Endodermal cell (in vitro differentiated cells): ENCODE data around the gene HESX1. TPM values are rescaled to one million over a fixed set of nuclear protein-coding genes. Genes with fewer than 3 reads are reported as not detected.

Experiments
- DNase-seq: peaks from one replicate; pipeline ENCODE4 v3.0.0-alpha.2; 2017
- H3K27ac ChIP-seq: 2 replicates; pipeline ENCODE4 v1.5.1; 2013; ENCODE audit warnings: mild to moderate bottlenecking, low read depth, low read length, moderate library complexity
- H3K27me3 ChIP-seq: 2 replicates; pipeline ENCODE4 v1.6.1; 2013; ENCODE audit warnings: mild to moderate bottlenecking, low read length, moderate library complexity; ENCODE audit not compliant: insufficient read depth, control insufficient read depth, poor library complexity, severe bottlenecking
- H3K36me3 ChIP-seq: 2 replicates; pipeline ENCODE4 v1.7.0; 2013; ENCODE audit warnings: mild to moderate bottlenecking, low read length, moderate library complexity; ENCODE audit not compliant: control insufficient read depth, insufficient read depth
- H3K4me1 ChIP-seq: one replicate; pipeline ENCODE4 v1.7.0; 2013; ENCODE audit warnings: low read length; ENCODE audit not compliant: control insufficient read depth, insufficient read depth
- H3K4me3 ChIP-seq: 2 replicates; pipeline ENCODE4 v1.5.1; 2013; ENCODE audit warnings: mild to moderate bottlenecking, low read length, moderate library complexity
- H3K9ac ChIP-seq: 2 replicates; pipeline ENCODE4 v1.6.1; 2013; ENCODE audit warnings: mild to moderate bottlenecking, low read length, moderate library complexity; ENCODE audit not compliant: poor library complexity, severe bottlenecking; ENCODE audit errors: extremely low read depth
- H3K9me3 ChIP-seq: 2 replicates; pipeline ENCODE4 v1.6.1; 2013; ENCODE audit warnings: mild to moderate bottlenecking, low read length, moderate library complexity; ENCODE audit not compliant: control insufficient read depth
- H3K27ac Mint-ChIP-seq: 2 replicates; pipeline ENCODE4 v1.8.0; 2020; ENCODE audit warnings: mixed read lengths
- H3K27me3 Mint-ChIP-seq: 2 replicates; pipeline ENCODE4 v1.8.0; 2021; ENCODE audit warnings: mild to moderate bottlenecking, mixed read lengths; ENCODE audit not compliant: insufficient read depth
- H3K36me3 Mint-ChIP-seq: 2 replicates; pipeline ENCODE4 v1.8.0; 2020; ENCODE audit warnings: low read depth, mixed read lengths
- H3K4me1 Mint-ChIP-seq: 2 replicates; pipeline ENCODE4 v1.8.0; 2020; ENCODE audit warnings: mixed read lengths
- H3K4me3 Mint-ChIP-seq: 2 replicates; pipeline ENCODE4 v1.8.0; 2020; ENCODE audit warnings: mild to moderate bottlenecking, moderate library complexity, mixed read lengths
- H3K9me3 Mint-ChIP-seq: 2 replicates; pipeline ENCODE4 v1.8.0; 2020; ENCODE audit warnings: mild to moderate bottlenecking, mixed read lengths
- CTCF ChIP-seq: fragments of 200-600 bp; sonication (generic); conservative IDR thresholded peaks from 2 replicates; pipeline ENCODE4 v1.5.0; 2021; ENCODE audit warnings: antibody characterized with exemption, mild to moderate bottlenecking
- WGBS, 2 experiments: methylation state at CpG; one replicate each; pipeline versions ENCODE4 v1.1.5 to v1.1.7; 2013; ENCODE audit warnings: missing lambda C conversion rate in 2 of 2, mixed read lengths in 1 of 2; ENCODE audit not compliant: insufficient coverage in 1 of 2, insufficient read length in 1 of 2; 5-methylcytosine and 5-hydroxymethylcytosine counted together
- long read RNA-seq, 4 experiments: library from polyadenylated mRNA in 2 of 4; library from RNA in 1 of 4; library from capped mRNA in 1 of 4; stranded (forward) in 3 of 4; unstranded in 1 of 4; transcript quantifications; one replicate each; pipeline ENCODE4 v2.0.0, GENCODE V29; 2020 to 2021; ENCODE audit warnings: inconsistent platforms in 1 of 4
- polyA plus RNA-seq, 2 experiments: library from polyadenylated mRNA; stranded (reverse); fragments of 50-300 nt; gene quantifications; one replicate each; pipeline ENCODE4 v1.2.3, GENCODE V29; 2013
- total RNA-seq, 2 donors: library from RNA; stranded (reverse); fragmentation: NEBNext Ultra II Directional in 1 of 2; extraction: Animal tissue kit (Norgen Biotek cat#: 25700) in 1 of 2; gene quantifications; 2 replicates in 1 of 2; 3 replicates in 1 of 2; pipeline ENCODE4 v1.2.1, GENCODE V29; 2021

HESX1 gene
- 1 to 10 TPM; 3.8 to 8.0 TPM for total RNA-seq
- polyA plus RNA-seq (2013, experiment 1 of 2) = 6.6 TPM
- 4.8 TPM for polyA plus RNA-seq (2013, experiment 2 of 2)
- long read RNA-seq, experiment 1, partial matches to known transcripts = 0 of 4 reads
- long read RNA-seq, experiment 1, other reads (novel, unspliced or antisense) = 3 of 4 reads
- long read RNA-seq, experiment 2, transcript HESX1-201 (4 exons, 981 nt) = major isoform, 5 of 9 reads
- long read RNA-seq, experiment 2, partial matches to known transcripts = 0 of 9 reads
- long read RNA-seq, experiment 2, other reads (novel, unspliced or antisense) = 4 of 9 reads
- long read RNA-seq, experiment 3, transcript HESX1-201 (4 exons, 981 nt) = major isoform, 6 of 10 reads
- long read RNA-seq, experiment 3, partial matches to known transcripts = 1 of 10 reads
- long read RNA-seq, experiment 3, other reads (novel, unspliced or antisense) = 2 of 10 reads
- long read RNA-seq, experiment 4, transcript HESX1-201 (4 exons, 981 nt) = major isoform, 6 of 11 reads
- long read RNA-seq, experiment 4, partial matches to known transcripts = 0 of 11 reads
- long read RNA-seq, experiment 4, other reads (novel, unspliced or antisense) = 5 of 11 reads

- H3K27me3 Mint-ChIP-seq = peaks cover 8% of the 10 kb centered on the region
- no peak for TF ChIP-seq CTCF
- Histone ChIP-seq H3K9ac (no peak within 1 kb of the TSS), H3K36me3 (no peaks in the 10 kb centered on the region), H3K27ac (no peak within 1 kb of the TSS), H3K27me3 (peaks cover 35% of the 10 kb centered on the region), H3K4me3 (peak within 1 kb of the TSS; percentile 48), H3K4me1 (no peaks in the 10 kb centered on the region), H3K9me3 (no peaks in the 10 kb centered on the region)
- H3K36me3 Mint-ChIP-seq = no peaks in the 10 kb centered on the region
- H3K4me1 Mint-ChIP-seq = peaks cover 22% of the 10 kb centered on the region
- peak within 1 kb of the TSS; percentile 77 for H3K4me3 Mint-ChIP-seq
- peak within 1 kb of the TSS; percentile 79 for H3K27ac Mint-ChIP-seq
- whole genome bisulfite sequencing, 2 experiments = 2 to 7% methylated on average over 4 of the region's 4 CpGs
- DNase-seq = peak; percentile 91
- H3K9me3 Mint-ChIP-seq = no peaks in the 10 kb centered on the region
Measured at GRCh38 chr3:57199895-57200297, at the start of gene HESX1. Gene HESX1, minus strand, starts transcription at chr3:57199978. Its CDS starts 60 bp downstream, at chr3:57199918.

GRCh38 chr3:57244946-57245345 lies 45.2 kb upstream of the HESX1 start:
- H3K9me3 ChIP-seq = no peaks in the 10 kb centered on the region
- no peak overlapping the region for H3K4me3 ChIP-seq
- H3K9ac ChIP-seq = no peak overlapping the region
- H3K27ac ChIP-seq = no peak overlapping the region
- Mint-ChIP-seq H3K4me3 (no peak overlapping the region), H3K27ac (no peak overlapping the region), H3K27me3 (no peaks in the 10 kb centered on the region), H3K4me1 (peaks cover 11% of the 10 kb centered on the region), H3K9me3 (no peaks in the 10 kb centered on the region), H3K36me3 (peaks cover 67% of the 10 kb centered on the region)
- DNase-seq = no peak
- WGBS, 2 experiments = 89 to 90% methylated on average over 1 to 2 of the region's 2 CpGs
- peaks cover 96% of the 10 kb centered on the region for H3K36me3 ChIP-seq
- H3K4me1 ChIP-seq = no peaks in the 10 kb centered on the region
- H3K27me3 ChIP-seq = no peaks in the 10 kb centered on the region
- TF ChIP-seq CTCF = no peak

GRCh38 chr3:57234613-57235575 lies 35.1 kb upstream of the HESX1 start:
- H3K27ac ChIP-seq = no peak overlapping the region
- H3K4me3 ChIP-seq = no peak overlapping the region
- no peaks in the 10 kb centered on the region for H3K27me3 Mint-ChIP-seq
- no peaks in the 10 kb centered on the region for H3K9me3 Mint-ChIP-seq
- no peaks in the 10 kb centered on the region for H3K4me1 ChIP-seq
- H3K4me1 Mint-ChIP-seq = no peaks in the 10 kb centered on the region
- no peak overlapping the region for H3K27ac Mint-ChIP-seq
- no peak overlapping the region for H3K9ac ChIP-seq
- no peak overlapping the region for H3K4me3 Mint-ChIP-seq
- no peaks in the 10 kb centered on the region for H3K9me3 ChIP-seq
- 94% methylated on average over 6 to 12 of the region's 13 CpGs for WGBS, 2 experiments
- no peak for DNase-seq
- H3K36me3 Mint-ChIP-seq = peaks cover 33% of the 10 kb centered on the region
- H3K27me3 ChIP-seq = no peaks in the 10 kb centered on the region
- H3K36me3 ChIP-seq = peaks cover 41% of the 10 kb centered on the region
- TF ChIP-seq CTCF = no peak
